ENCODE results near the gene PRKAA1.
"Not testable (repeated sequence)": the region's sequence is repeated elsewhere in the genome, so short reads cannot be mapped to it uniquely, and the experiment has no call there.

Gene PRKAA1

DNA sequence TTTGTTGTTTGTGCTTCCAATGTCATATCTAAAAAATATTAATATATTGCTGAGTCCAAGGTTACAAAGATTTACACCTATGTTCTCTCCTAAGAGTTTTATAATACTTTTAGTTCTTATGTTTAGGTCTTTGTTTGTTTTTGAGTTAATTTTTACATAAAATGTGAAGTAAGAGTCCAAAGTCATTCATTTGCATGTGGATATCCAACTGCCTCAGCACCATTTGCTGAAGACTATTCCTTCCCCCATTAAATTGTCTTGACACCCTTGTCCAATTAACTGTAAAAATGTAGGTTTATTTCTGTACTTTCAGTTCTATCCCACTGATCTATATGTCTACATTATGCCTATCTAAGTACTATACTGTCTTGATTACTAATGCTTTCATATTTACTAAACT lies 78.1 kb downstream of the PRKAA1 start:
- no peak for DNase-seq

DNA sequence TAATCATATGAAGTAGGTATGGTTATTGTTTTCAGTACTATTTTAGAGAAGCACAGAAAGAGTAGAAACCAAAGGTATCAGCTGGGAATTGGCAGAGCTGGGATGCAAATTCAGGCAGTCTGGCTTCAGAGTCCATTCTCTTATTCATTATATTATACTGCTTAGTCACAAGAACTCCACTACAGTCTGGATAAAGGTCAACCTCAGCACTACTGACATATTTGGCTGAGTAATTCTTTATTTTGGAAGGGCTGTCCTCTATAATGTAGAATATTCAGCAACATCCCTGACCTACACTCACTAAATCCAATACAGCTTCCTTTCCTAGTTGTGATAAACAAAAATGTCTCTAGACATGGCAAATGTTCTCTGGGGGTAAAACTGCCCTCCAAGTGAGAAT lies 80.9 kb downstream of the PRKAA1 start:
- no peak for DNase-seq

- DNase-seq: no peak
Observed at GRCh38 chr5:40716590-40716989, 81.6 kb downstream of the PRKAA1 start.

DNA sequence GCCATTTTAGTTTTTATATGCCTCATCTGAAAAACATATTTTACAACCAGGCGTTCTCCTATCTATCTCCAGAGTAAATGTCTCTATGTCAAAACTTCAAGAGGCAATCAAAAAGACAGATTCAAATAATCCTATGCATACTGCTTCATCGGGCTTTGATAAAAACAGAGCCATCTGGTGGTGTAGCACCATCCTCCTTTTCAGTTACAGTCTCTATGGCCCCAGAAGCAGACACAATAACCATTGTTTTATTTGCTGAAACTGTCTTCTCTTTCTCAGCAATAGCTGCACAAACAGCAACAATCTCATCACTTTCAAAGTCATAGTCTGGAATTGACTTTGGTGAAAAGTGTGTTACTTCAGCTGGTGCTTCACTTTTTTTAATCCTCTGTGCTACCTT lies 82.2 kb downstream of the PRKAA1 start:
- no peak for DNase-seq

DNA sequence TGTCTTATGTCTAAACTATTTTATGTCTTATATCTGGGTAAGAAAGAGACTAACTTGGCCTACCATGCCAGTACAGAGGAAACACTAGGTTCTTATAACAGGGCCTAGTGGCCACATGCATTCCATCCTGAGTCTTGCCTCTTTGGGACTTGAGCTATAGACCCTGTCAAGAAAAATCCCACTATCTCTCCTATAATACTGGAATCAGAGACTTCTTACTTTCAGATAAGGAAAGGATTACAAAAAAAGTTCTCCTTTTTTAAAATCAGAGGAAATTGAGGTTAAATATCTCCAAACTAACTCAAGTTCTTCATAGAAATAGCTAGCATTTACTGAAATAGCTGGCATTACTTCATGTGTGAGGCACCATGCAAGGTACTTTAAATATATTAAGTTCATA lies 84.2 kb downstream of the PRKAA1 start:
- no peak for DNase-seq

DNA sequence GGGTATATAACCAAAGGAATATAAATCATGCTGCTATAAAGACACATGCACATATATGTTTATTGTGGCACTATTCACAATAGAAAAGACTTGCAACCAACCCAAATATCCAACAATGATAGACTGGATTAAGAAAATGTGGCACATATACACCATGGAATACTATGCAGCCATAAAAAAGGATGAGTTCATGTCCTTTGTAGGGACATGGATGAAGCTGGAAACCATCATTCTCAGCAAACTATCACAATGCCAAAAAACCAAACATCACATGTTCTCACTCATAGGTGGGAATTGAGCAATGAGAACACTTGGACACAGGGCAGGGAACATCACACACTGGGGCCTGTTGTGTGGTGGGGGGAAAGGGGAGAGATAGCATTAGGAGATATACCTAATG lies 87.6 kb downstream of the PRKAA1 start:
- DNase-seq: not testable (repeated sequence)

Measured in SIG-M5 (cell line).